HepG2 (cell line): ENCODE measurements around the gene ZNF697. TPM values are rescaled to one million over a fixed set of nuclear protein-coding genes. Genes with fewer than 3 reads are reported as not detected.
A peak's percentile ranks its signal among the peaks of the same experiment; 100 is the strongest.

Experiments
- ATRX ChIP-seq: sonication (generic); formaldehyde crosslinking; IDR thresholded peaks from 2 replicates; pipeline ENCODE4 v1.4.0; 2020; ENCODE audit warnings: missing genetic modification reagents, borderline replicate concordance
- BRD4 ChIP-seq: sonication (generic); formaldehyde crosslinking; IDR thresholded peaks from 2 replicates; pipeline ENCODE4 v1.4.0; 2020; ENCODE audit warnings: missing genetic modification reagents
- HNRNPK ChIP-seq: fragments of 200-400 bp; formaldehyde crosslinking; IDR thresholded peaks from 2 replicates; pipeline ENCODE4 v1.6.1; 2018; ENCODE audit warnings: low read length, low read depth, moderate library complexity, mild to moderate bottlenecking; ENCODE audit not compliant: poor library complexity, severe bottlenecking
- HOXA5 ChIP-seq: sonication (generic); formaldehyde crosslinking; IDR thresholded peaks from 2 replicates; pipeline ENCODE4 v1.4.0; 2020; ENCODE audit warnings: missing genetic modification reagents
- MED1 ChIP-seq: sonication (generic); formaldehyde crosslinking; IDR thresholded peaks from 2 replicates; pipeline ENCODE4 v1.4.0; 2020; ENCODE audit warnings: missing genetic modification reagents
- MYC ChIP-seq: sonication (generic); formaldehyde crosslinking; IDR thresholded peaks from 2 replicates; pipeline ENCODE4 v1.9.0; 2021; ENCODE audit warnings: missing genetic modification reagents, borderline replicate concordance
- NCOR1 ChIP-seq: fragments of 200-600 bp; sonication (generic); IDR thresholded peaks from 2 replicates; pipeline ENCODE4 v1.7.0; 2017; ENCODE audit warnings: antibody characterized with exemption, low read length, borderline replicate concordance
- NFYB ChIP-seq: sonication (generic); formaldehyde crosslinking; IDR thresholded peaks from 2 replicates; pipeline ENCODE4 v1.4.0; 2020; ENCODE audit warnings: missing genetic modification reagents
- NPAS2 ChIP-seq: sonication (generic); formaldehyde crosslinking; IDR thresholded peaks from 2 replicates; pipeline ENCODE4 v1.8.0; 2022; ENCODE audit warnings: mild to moderate bottlenecking, missing genetic modification reagents, borderline replicate concordance
- SMARCC2 ChIP-seq: fragments of 450-650 bp; IDR thresholded peaks from 2 replicates; pipeline ENCODE4 v1.6.1; 2017; ENCODE audit warnings: antibody characterized with exemption, mild to moderate bottlenecking
- STAG1 ChIP-seq: sonication (generic); formaldehyde crosslinking; IDR thresholded peaks from 2 replicates; pipeline ENCODE4 v1.4.0; 2020; ENCODE audit warnings: missing genetic modification reagents
- ZNF256 ChIP-seq: sonication (generic); formaldehyde crosslinking; conservative IDR thresholded peaks from 2 replicates; pipeline ENCODE4 v1.4.0; 2020; ENCODE audit warnings: missing genetic modification reagents
- ZNF274 ChIP-seq: sonication (generic); formaldehyde crosslinking; IDR thresholded peaks from 2 replicates; pipeline ENCODE4 v1.5.1; 2020; ENCODE audit warnings: mild to moderate bottlenecking, missing genetic modification reagents
- ZNF776 ChIP-seq: sonication (generic); formaldehyde crosslinking; IDR thresholded peaks from 2 replicates; pipeline ENCODE4 v1.4.0; 2020; ENCODE audit warnings: mild to moderate bottlenecking, missing genetic modification reagents
- polyA plus RNA-seq, 8 experiments: library from polyadenylated mRNA; depleted of rRNA in 3 of 8; stranded (reverse) in 7 of 8; unstranded in 1 of 8; fragments of >200 nt; fragmentation: Illumina TruSeq in 4 of 8; extraction: Trizol in 4 of 8; gene quantifications; 2 replicates each; pipeline versions ENCODE4 v1.2.1 to v1.2.3, GENCODE V29; 2011 to 2016; ENCODE audit warnings: low read depth in 4 of 8, missing spikeins in 1 of 8, mixed read lengths in 1 of 8; ENCODE audit not compliant: insufficient read depth in 1 of 8
- total RNA-seq, 5 experiments: library from RNA; depleted of rRNA; stranded (reverse); fragments of >200 nt; fragmentation: Illumina TruSeq; extraction: Trizol; gene quantifications; 2 replicates each; pipeline ENCODE4 v1.2.3, GENCODE V29; 2016; ENCODE audit warnings: low read depth in 1 of 5
- TF ChIP-seq, protein P1 (sequence below): sonication (generic); formaldehyde crosslinking; IDR thresholded peaks from 2 replicates; pipeline ENCODE4; 2020; ENCODE audit warnings: missing genetic modification reagents, mild to moderate bottlenecking, borderline replicate concordance
- TF ChIP-seq, protein P2 (sequence below): sonication (generic); formaldehyde crosslinking; IDR thresholded peaks from 2 replicates; pipeline ENCODE4 v1.4.0; 2020; ENCODE audit warnings: missing genetic modification reagents
- TF ChIP-seq, protein P3 (sequence below): sonication (generic); formaldehyde crosslinking; IDR thresholded peaks from 2 replicates; pipeline ENCODE4 v1.4.0; 2020; ENCODE audit warnings: missing genetic modification reagents, borderline replicate concordance
- TF ChIP-seq, protein P4 (sequence below): sonication (generic); formaldehyde crosslinking; IDR thresholded peaks from 2 replicates; pipeline ENCODE4 v1.8.0; 2022; ENCODE audit warnings: mild to moderate bottlenecking, missing genetic modification reagents, borderline replicate concordance

Gene ZNF697
- total and polyA plus RNA-seq, 2 of the 13 experiments (the other 11 are each of a cell fraction or from before 2014, with no cell fraction given): 2.3 to 7.1 TPM

DNA sequence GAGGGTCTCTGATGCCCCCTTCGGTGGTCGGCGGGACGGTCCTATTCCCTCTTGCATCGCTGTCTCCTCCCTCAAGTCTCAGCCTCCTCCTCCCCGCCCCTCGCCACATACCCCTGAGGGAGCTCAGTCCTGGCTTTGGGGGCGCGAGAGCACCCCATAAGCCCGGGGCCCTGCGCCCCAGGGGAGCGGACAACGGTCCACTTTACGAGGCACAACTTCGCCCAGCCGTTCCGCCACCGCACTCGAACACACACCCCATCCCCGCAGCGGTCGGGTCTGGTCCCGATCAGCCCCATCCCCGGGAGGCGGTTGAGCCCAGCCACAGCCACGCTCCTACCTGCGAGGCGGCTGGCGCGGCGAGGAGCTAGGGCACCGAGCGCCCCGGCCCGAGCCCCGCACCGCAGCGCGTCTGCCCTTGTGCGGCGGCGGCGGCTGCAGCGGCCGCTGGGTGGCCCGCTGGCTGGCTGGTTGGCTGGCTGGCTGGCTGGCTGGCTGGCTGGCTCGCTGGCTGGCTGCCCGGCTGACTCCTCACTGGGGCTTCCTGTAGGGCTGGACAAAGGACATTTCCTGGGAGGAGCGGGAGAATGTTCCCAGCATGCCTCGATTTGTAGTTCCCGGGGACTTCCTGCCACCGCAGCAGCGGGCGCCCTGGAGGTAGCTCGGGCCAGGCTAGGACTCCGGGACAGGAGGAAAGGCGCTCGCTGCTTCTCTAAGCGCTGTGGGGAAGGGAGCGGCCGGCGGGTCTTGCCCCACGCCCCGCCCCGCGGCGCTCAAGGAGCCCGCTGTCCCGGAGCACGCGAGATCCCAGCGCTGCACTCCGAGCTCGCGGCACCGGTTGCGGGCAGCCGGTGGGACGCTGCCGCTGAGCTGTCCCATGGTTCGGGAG, at the start of gene ZNF697 (continued):
- TF ChIP-seq, protein P1, sequence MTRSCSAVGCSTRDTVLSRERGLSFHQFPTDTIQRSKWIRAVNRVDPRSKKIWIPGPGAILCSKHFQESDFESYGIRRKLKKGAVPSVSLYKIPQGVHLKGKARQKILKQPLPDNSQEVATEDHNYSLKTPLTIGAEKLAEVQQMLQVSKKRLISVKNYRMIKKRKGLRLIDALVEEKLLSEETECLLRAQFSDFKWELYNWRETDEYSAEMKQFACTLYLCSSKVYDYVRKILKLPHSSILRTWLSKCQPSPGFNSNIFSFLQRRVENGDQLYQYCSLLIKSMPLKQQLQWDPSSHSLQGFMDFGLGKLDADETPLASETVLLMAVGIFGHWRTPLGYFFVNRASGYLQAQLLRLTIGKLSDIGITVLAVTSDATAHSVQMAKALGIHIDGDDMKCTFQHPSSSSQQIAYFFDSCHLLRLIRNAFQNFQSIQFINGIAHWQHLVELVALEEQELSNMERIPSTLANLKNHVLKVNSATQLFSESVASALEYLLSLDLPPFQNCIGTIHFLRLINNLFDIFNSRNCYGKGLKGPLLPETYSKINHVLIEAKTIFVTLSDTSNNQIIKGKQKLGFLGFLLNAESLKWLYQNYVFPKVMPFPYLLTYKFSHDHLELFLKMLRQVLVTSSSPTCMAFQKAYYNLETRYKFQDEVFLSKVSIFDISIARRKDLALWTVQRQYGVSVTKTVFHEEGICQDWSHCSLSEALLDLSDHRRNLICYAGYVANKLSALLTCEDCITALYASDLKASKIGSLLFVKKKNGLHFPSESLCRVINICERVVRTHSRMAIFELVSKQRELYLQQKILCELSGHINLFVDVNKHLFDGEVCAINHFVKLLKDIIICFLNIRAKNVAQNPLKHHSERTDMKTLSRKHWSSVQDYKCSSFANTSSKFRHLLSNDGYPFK (CRISPR knock-in tag): peak; percentile 46; the same call in 1 of the 2 replicates
- no peak for TF ChIP-seq ZNF256 (CRISPR knock-in tag)
- no peak for TF ChIP-seq NCOR1
- TF ChIP-seq, protein P2, sequence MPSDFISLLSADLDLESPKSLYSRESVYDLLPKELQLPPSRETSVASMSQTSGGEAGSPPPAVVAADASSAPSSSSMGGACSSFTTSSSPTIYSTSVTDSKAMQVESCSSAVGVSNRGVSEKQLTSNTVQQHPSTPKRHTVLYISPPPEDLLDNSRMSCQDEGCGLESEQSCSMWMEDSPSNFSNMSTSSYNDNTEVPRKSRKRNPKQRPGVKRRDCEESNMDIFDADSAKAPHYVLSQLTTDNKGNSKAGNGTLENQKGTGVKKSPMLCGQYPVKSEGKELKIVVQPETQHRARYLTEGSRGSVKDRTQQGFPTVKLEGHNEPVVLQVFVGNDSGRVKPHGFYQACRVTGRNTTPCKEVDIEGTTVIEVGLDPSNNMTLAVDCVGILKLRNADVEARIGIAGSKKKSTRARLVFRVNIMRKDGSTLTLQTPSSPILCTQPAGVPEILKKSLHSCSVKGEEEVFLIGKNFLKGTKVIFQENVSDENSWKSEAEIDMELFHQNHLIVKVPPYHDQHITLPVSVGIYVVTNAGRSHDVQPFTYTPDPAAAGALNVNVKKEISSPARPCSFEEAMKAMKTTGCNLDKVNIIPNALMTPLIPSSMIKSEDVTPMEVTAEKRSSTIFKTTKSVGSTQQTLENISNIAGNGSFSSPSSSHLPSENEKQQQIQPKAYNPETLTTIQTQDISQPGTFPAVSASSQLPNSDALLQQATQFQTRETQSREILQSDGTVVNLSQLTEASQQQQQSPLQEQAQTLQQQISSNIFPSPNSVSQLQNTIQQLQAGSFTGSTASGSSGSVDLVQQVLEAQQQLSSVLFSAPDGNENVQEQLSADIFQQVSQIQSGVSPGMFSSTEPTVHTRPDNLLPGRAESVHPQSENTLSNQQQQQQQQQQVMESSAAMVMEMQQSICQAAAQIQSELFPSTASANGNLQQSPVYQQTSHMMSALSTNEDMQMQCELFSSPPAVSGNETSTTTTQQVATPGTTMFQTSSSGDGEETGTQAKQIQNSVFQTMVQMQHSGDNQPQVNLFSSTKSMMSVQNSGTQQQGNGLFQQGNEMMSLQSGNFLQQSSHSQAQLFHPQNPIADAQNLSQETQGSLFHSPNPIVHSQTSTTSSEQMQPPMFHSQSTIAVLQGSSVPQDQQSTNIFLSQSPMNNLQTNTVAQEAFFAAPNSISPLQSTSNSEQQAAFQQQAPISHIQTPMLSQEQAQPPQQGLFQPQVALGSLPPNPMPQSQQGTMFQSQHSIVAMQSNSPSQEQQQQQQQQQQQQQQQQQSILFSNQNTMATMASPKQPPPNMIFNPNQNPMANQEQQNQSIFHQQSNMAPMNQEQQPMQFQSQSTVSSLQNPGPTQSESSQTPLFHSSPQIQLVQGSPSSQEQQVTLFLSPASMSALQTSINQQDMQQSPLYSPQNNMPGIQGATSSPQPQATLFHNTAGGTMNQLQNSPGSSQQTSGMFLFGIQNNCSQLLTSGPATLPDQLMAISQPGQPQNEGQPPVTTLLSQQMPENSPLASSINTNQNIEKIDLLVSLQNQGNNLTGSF (CRISPR knock-in tag): 0 out of 2 replicates have a peak, but pooled peaks have one; percentile 53
- peak; percentile 37; the same call in 1 of the 2 replicates for TF ChIP-seq MYC (CRISPR knock-in tag)
- TF ChIP-seq, protein P3, sequence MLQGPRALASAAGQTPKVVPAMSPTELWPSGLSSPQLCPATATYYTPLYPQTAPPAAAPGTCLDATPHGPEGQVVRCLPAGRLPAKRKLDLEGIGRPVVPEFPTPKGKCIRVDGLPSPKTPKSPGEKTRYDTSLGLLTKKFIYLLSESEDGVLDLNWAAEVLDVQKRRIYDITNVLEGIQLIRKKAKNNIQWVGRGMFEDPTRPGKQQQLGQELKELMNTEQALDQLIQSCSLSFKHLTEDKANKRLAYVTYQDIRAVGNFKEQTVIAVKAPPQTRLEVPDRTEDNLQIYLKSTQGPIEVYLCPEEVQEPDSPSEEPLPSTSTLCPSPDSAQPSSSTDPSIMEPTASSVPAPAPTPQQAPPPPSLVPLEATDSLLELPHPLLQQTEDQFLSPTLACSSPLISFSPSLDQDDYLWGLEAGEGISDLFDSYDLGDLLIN (CRISPR knock-in tag): no peak
- TF ChIP-seq, protein P4, sequence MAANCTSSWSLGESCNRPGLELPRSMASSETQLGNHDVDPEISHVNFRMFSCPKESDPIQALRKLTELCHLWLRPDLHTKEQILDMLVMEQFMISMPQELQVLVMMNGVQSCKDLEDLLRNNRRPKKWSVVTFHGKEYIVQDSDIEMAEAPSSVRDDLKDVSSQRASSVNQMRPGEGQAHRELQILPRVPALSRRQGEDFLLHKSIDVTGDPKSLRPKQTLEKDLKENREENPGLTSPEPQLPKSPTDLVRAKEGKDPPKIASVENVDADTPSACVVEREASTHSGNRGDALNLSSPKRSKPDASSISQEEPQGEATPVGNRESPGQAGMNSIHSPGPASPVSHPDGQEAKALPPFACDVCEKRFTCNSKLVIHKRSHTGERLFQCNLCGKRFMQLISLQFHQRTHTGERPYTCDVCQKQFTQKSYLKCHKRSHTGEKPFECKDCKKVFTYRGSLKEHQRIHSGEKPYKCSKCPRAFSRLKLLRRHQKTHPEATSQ (CRISPR knock-in tag): 0 out of 2 replicates have a peak, but pooled peaks have one; percentile 46
- TF ChIP-seq ATRX (CRISPR knock-in tag): no peak
- no peak for TF ChIP-seq SMARCC2
- TF ChIP-seq BRD4 (CRISPR knock-in tag): no peak
- no peak for TF ChIP-seq STAG1 (CRISPR knock-in tag)
- TF ChIP-seq ZNF274: no peak
- 0 out of 2 replicates have a peak, but pooled peaks have one; percentile 44 for TF ChIP-seq HOXA5
- TF ChIP-seq NPAS2: no peak
- TF ChIP-seq ZNF776 (CRISPR knock-in tag): no peak; the same call in 1 of the 2 replicates
- peak; percentile 46 for TF ChIP-seq MED1 (CRISPR knock-in tag)
- no peak for TF ChIP-seq HNRNPK
- TF ChIP-seq NFYB (CRISPR knock-in tag): 0 out of 2 replicates have a peak, but pooled peaks have one; percentile 33
